Measurements from ENCODE around the gene LIME1. TPM values are rescaled to one million over a fixed set of nuclear protein-coding genes. Genes with fewer than 3 reads are reported as not detected.

The LIME1 gene
- total and polyA plus RNA-seq, 10 of the 15 experiments (the other 5 are each of a cell fraction or from before 2014, with no cell fraction given), result 0.35 to 154 (median 49.9) TPM

GRCh38 chr20:63695424-63696305, 40.8 kb upstream of the LIME1 start (continued):
- TF ChIP-seq EGR1 (IDR thresholded peaks at IDR 0.05; ENCODE audit: borderline replicate concordance in 1 of 2, low read depth in 2 of 2, low read length in 2 of 2) (no peak), ASH2L (IDR thresholded peaks at IDR 0.05; ENCODE audit: borderline replicate concordance, low read depth) (no peak), HDAC6 (IDR thresholded peaks at IDR 0.05; ENCODE audit: unreplicated experiment) (no peak), PRDM15 (CRISPR knock-in tag; IDR thresholded peaks at IDR 0.05) (no peak), BCLAF1 (IDR thresholded peaks at IDR 0.05) (no peak), ZNF384 (IDR thresholded peaks at IDR 0.05; ENCODE audit: borderline replicate concordance, low read depth, low read length) (no peak), DPF2 (IDR thresholded peaks at IDR 0.05) (no peak), ZBTB40 (IDR thresholded peaks at IDR 0.05; ENCODE audit: borderline replicate concordance) (no peak), MYC (IDR thresholded peaks at IDR 0.05; ENCODE audit: insufficient read depth, insufficient read length, insufficient replicate concordance, low read length, severe bottlenecking) (no peak), SUPT20H (IDR thresholded peaks at IDR 0.05; ENCODE audit: borderline replicate concordance, control insufficient read depth, low read depth, low read length) (no peak), E4F1 (IDR thresholded peaks at IDR 0.05; ENCODE audit: borderline replicate concordance, partially characterized antibody) (no peak), MTA3 (IDR thresholded peaks at IDR 0.05; ENCODE audit: borderline replicate concordance, low read length) (peak; percentile 73; the same call in 1 of the 2 replicates), SIX5 (IDR thresholded peaks at IDR 0.05; ENCODE audit: low read depth, low read length, severe bottlenecking) (no peak), IKZF2 (IDR thresholded peaks at IDR 0.05) (no peak)

Measured in GM12878 (cell line).